ENCODE measurements around the gene NR1H2.
"Not testable (repeated sequence)": the region's sequence is repeated elsewhere in the genome, so short reads cannot be mapped to it uniquely, and the experiment has no call there.

The NR1H2 gene

DNA sequence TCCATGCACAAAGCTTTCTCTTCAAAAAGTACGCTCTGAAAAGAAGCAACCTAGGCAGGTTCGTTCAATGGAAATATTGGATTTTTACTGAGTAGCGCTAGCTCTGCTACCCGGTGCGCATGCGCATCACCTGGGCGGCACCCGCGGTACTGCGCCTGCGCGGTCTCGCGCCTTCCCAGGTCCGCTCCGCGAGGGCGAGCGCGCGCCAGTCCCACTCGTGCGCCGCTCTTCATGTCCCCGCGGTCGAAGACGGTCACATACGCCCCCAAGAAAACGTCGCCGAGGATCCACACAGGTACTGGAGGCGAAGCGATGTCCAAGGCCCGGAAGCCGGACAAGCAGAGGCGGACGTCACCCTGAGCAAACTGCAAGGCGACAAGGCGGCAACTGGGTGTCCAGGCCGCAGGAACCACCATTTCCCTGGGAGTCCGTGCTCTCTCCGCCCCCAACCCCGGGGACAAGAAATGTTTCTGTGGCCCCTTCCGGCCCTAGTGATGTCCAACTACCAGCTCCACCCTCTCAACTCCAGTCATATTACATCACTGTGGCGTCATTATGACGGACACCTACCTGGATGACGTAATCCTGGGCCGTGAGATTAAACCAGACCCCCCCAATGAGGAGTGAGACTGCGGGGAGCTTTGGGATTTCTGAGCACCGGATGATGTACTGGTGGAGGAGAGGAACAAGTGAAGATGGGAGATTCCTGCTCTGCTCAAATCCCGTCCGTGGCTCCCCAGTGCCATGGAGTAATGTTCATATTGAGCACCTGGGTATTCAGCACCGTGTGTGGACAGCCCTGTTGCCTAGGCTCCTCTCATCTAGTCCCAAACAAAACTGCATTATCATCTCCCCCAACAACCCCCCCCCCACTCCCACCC lies 42.3 kb upstream of the NR1H2 start:
- H3K4me1 Mint-ChIP-seq (ENCODE audit: low read depth), result peaks cover 61% of the 10 kb centered on the region
- peak overlapping the region; percentile 94 for H3K27ac Mint-ChIP-seq
- peak overlapping the region; percentile 85 for H3K4me3 Mint-ChIP-seq
- H3K9me3 Mint-ChIP-seq, result peaks cover 6% of the 10 kb centered on the region
- H3K36me3 Mint-ChIP-seq (ENCODE audit: low read depth), result peaks cover 16% of the 10 kb centered on the region
- H3K27me3 Mint-ChIP-seq, result peaks cover 48% of the 10 kb centered on the region

GRCh38 chr19:50334741-50335421 lies 41.4 kb upstream of the NR1H2 start:
- H3K4me3 Mint-ChIP-seq, result no peak overlapping the region
- no peak overlapping the region for H3K27ac Mint-ChIP-seq
- H3K4me1 Mint-ChIP-seq (ENCODE audit: low read depth), result peaks cover 54% of the 10 kb centered on the region
- peaks cover 10% of the 10 kb centered on the region for H3K36me3 Mint-ChIP-seq (ENCODE audit: low read depth)
- peaks cover 41% of the 10 kb centered on the region for H3K27me3 Mint-ChIP-seq
- H3K9me3 Mint-ChIP-seq, result no peaks in the 10 kb centered on the region

DNA sequence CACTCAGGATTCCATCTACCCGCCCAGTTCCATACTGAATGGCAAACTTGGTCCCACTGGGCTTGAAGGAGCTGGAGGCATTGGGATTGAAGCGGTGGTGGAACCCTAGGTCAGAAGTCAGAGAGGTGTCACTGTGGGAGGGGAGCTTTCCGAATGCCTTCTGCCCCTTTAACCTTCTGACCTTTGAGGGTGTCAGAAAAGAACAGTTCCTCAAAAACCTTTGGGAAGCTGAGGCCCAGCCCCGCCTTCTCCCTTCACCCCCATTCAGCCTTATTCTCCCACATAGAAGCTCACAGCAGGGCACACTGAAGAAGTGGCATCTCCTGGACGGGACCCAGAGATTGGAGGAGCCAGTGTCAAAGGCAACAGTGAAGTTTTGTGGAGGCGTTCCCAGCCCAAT lies 39.2 kb upstream of the NR1H2 start:
- not testable (repeated sequence) for H3K27ac Mint-ChIP-seq, H3K4me3 Mint-ChIP-seq, H3K9me3 Mint-ChIP-seq
- peaks cover 23% of the 10 kb centered on the region for H3K27me3 Mint-ChIP-seq
- peaks cover 10% of the 10 kb centered on the region for H3K36me3 Mint-ChIP-seq (ENCODE audit: low read depth)
- H3K4me1 Mint-ChIP-seq (ENCODE audit: low read depth), result peaks cover 36% of the 10 kb centered on the region

DNA sequence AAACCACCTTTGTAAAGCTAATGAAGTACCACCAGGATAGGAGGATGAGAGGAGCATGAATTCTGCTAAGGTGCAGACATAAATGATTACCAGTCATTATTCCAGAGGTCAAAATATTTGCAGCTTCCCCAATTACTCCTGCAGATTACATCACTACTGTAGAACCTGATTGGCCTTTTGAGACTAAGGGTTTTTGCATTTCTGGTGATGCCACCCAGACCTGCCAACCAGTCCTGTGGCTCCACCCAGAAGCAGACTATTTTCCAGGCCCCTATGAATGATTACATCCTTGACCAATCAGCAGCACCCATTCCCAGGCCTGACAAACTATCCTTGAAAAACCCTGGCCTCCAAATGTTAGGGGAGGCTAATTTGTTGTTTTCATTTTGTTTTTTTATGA lies 35.9 kb upstream of the NR1H2 start:
- H3K27ac Mint-ChIP-seq, result no peak overlapping the region

DNA sequence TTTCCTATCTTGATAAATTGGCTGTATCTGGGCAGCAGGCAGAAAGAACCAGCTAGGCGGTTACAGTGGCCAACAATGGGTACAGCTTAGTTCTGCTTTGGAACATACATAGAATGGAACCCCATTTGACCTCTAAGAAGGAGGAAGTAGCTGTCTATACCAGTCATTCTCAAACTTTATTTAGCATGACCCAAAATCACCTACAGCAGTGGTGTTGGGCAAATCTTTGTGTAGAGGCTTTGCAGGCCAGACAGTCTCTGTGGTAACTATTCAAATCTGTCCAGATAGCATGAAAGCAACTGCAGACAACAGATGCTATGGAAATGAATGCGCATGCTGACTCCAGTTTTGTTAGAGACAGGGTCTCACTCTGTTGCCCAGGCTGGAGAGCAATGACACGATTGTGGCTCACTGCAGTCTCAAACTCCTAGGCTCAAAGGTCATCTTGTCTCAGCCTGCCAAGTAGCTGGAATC lies 35.1 kb upstream of the NR1H2 start:
- H3K4me3 Mint-ChIP-seq, result no peak overlapping the region
- no peaks in the 10 kb centered on the region for H3K27me3 Mint-ChIP-seq
- no peak overlapping the region for H3K27ac Mint-ChIP-seq
- H3K9me3 Mint-ChIP-seq, result no peaks in the 10 kb centered on the region
- no peaks in the 10 kb centered on the region for H3K36me3 Mint-ChIP-seq (ENCODE audit: low read depth)
- peaks cover 10% of the 10 kb centered on the region for H3K4me1 Mint-ChIP-seq (ENCODE audit: low read depth)

More for the DNA sequence above, 35.9 kb upstream of the NR1H2 start:
- Mint-ChIP-seq H3K4me1 (ENCODE audit: low read depth) (peaks cover 15% of the 10 kb centered on the region), H3K9me3 (no peaks in the 10 kb centered on the region), H3K27me3 (peaks cover 6% of the 10 kb centered on the region), H3K4me3 (peak overlapping the region; percentile 33), H3K36me3 (ENCODE audit: low read depth) (peaks cover 5% of the 10 kb centered on the region)

GRCh38 chr19:50344661-50345318 lies 31.5 kb upstream of the NR1H2 start:
- H3K36me3 Mint-ChIP-seq (ENCODE audit: low read depth), result no peaks in the 10 kb centered on the region
- H3K4me3 Mint-ChIP-seq, result peak overlapping the region; percentile 53
- peaks cover 38% of the 10 kb centered on the region for H3K4me1 Mint-ChIP-seq (ENCODE audit: low read depth)
- H3K27me3 Mint-ChIP-seq, result no peaks in the 10 kb centered on the region
- H3K9me3 Mint-ChIP-seq, result no peaks in the 10 kb centered on the region
- H3K27ac Mint-ChIP-seq, result no peak overlapping the region

- Mint-ChIP-seq H3K27ac (peak overlapping the region; percentile 66), H3K4me3 (peak overlapping the region; percentile 30), H3K4me1 (ENCODE audit: low read depth) (peaks cover 38% of the 10 kb centered on the region)
- not testable (repeated sequence) for H3K27me3 Mint-ChIP-seq; H3K9me3 Mint-ChIP-seq; H3K36me3 Mint-ChIP-seq (ENCODE audit: low read depth)
Observed at GRCh38 chr19:50347089-50347581, 29.1 kb upstream of the NR1H2 start.

- H3K9me3 Mint-ChIP-seq, result no peaks in the 10 kb centered on the region
- H3K27ac Mint-ChIP-seq, result no peak overlapping the region
- peaks cover 33% of the 10 kb centered on the region for H3K4me1 Mint-ChIP-seq (ENCODE audit: low read depth)
- no peaks in the 10 kb centered on the region for H3K36me3 Mint-ChIP-seq (ENCODE audit: low read depth)
- H3K4me3 Mint-ChIP-seq, result no peak overlapping the region
- no peaks in the 10 kb centered on the region for H3K27me3 Mint-ChIP-seq
Observed at GRCh38 chr19:50349277-50350057, 26.8 kb upstream of the NR1H2 start.

- Mint-ChIP-seq H3K27ac (no peak overlapping the region), H3K27me3 (no peaks in the 10 kb centered on the region), H3K36me3 (ENCODE audit: low read depth) (no peaks in the 10 kb centered on the region), H3K9me3 (no peaks in the 10 kb centered on the region), H3K4me1 (ENCODE audit: low read depth) (peaks cover 21% of the 10 kb centered on the region), H3K4me3 (no peak overlapping the region)
Observed at GRCh38 chr19:50352242-50352641, 24.0 kb upstream of the NR1H2 start.

DNA sequence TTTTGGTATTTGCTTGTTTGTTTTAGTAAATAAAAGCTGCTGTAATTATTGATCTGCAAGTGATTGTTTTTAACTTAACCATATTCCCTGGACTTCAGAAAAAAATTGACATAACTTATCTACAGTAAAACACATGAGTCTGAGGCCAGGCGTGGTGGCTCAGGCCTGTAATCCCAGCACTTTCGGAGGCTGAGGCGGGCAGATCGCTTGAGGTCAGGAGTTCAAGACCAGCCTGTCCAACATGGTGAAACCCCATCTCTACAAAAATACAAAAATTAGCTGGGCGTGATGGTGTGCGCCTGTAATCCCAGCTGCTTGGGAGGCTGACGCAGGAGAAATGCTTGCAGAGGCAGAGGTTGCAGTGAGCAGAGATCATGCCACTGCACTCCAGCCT lies 22.8 kb upstream of the NR1H2 start:
- not testable (repeated sequence) for H3K9me3 Mint-ChIP-seq; H3K4me3 Mint-ChIP-seq; H3K36me3 Mint-ChIP-seq (ENCODE audit: low read depth); H3K27me3 Mint-ChIP-seq; H3K27ac Mint-ChIP-seq
- peaks cover 23% of the 10 kb centered on the region for H3K4me1 Mint-ChIP-seq (ENCODE audit: low read depth)

GRCh38 chr19:50356691-50357177 lies 19.5 kb upstream of the NR1H2 start:
- Mint-ChIP-seq H3K36me3 (ENCODE audit: low read depth) (peaks cover 5% of the 10 kb centered on the region), H3K27ac (peak overlapping the region; percentile 91), H3K4me1 (ENCODE audit: low read depth) (peaks cover 49% of the 10 kb centered on the region), H3K4me3 (peak overlapping the region; percentile 82), H3K27me3 (no peaks in the 10 kb centered on the region), H3K9me3 (no peaks in the 10 kb centered on the region)

DNA sequence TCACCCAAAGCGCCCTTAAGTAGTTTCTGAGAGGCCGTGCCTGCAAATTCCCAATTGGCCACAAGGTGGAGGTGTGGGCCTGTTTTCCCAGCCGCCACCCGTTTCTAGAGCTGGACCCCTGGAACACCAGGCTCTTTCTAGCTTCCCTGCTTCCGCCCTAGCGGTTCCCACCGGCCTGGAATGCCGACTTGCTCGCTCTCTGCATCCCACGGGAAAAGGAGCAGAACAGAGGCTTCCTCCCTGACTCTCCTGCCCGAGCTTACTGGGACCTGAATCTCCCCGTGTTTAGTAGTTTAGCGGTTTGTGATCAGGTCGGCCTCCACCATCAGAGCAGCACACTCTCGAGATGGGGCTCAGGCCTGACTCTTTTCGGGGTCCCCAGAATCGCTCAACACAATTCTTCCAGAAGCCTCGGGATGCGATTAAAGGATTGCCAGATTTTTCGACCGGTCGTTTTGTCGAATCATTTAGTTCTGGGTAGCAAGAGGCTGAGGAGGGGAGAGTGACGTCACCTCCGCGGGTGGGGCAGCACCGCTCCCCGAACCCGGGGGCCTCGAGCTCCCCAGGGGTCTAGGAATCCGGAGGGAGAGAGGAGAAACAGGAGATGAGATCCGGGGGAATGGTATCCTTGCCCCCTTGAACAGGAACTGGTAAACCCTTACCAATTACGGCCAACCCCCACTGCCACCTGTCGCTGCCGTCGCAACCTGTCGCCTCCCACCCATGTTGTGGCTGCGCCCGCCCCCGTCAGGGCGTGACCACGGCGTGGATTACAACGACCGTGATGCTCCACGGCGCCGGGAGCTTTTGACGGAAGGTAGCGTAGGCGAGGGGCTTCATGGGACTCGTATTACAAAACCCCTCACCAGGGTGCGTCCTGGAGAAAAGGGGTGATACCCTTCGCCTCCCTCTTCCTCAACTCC lies 18.8 kb upstream of the NR1H2 start:
- Mint-ChIP-seq H3K27ac (peak overlapping the region; percentile 91), H3K36me3 (ENCODE audit: low read depth) (peaks cover 7% of the 10 kb centered on the region), H3K9me3 (no peaks in the 10 kb centered on the region), H3K4me1 (ENCODE audit: low read depth) (peaks cover 56% of the 10 kb centered on the region), H3K27me3 (no peaks in the 10 kb centered on the region), H3K4me3 (peak overlapping the region; percentile 82)

- Mint-ChIP-seq H3K4me3 (peak overlapping the region; percentile 82), H3K4me1 (ENCODE audit: low read depth) (peaks cover 67% of the 10 kb centered on the region), H3K9me3 (no peaks in the 10 kb centered on the region), H3K27ac (peak overlapping the region; percentile 91), H3K27me3 (no peaks in the 10 kb centered on the region), H3K36me3 (ENCODE audit: low read depth) (peaks cover 7% of the 10 kb centered on the region)
Observed at GRCh38 chr19:50358483-50359327, 17.6 kb upstream of the NR1H2 start.

Measured in stimulated activated naive CD8-positive, alpha-beta T cell treated with anti-CD3 and anti-CD28 coated beads, Interleukin-15, Interleukin-2, amounts not matched to agents 100 ng/mL and 50 ng/mL, for 24 hours (primary cell).